Adrenal gland (tissue), 12 donors: ENCODE results near the gene ZNF747. TPM values are rescaled to one million over a fixed set of nuclear protein-coding genes. Genes with fewer than 3 reads are reported as not detected.

Experiments used
- DNase-seq, 7 donors: peaks; one replicate each; pipeline ENCODE4 v3.0.0-alpha.2; 2019 to 2020
- H3K27ac ChIP-seq, 5 donors: fragments of 200-600 bp; sonication (generic) in 4 of 5; 1 replicate in 3 of 5; 2 replicates in 2 of 5; pipeline versions ENCODE4 v1.5.1 to v1.8.0; 2016 to 2020; ENCODE audit warnings: mild to moderate bottlenecking in 1 of 5
- H3K27me3 ChIP-seq: fragments of 200-600 bp; 2 replicates; pipeline ENCODE4 v1.8.0; 2021
- H3K36me3 ChIP-seq, 2 donors: fragments of 200-600 bp; replicated peaks in 1 of 2; 1 replicate in 1 of 2; 2 replicates in 1 of 2; pipeline versions ENCODE4 v1.5.1 to v1.8.0; 2018 to 2022
- H3K4me1 ChIP-seq, 2 donors: fragments of 200-600 bp; replicated peaks in 1 of 2; 1 replicate in 1 of 2; 2 replicates in 1 of 2; pipeline versions ENCODE4 v1.5.1 to v1.8.0; 2018 to 2021
- H3K4me3 ChIP-seq, 4 donors: fragments of 200-600 bp; sonication (generic) in 3 of 4; one replicate each; pipeline ENCODE4 v1.5.1; 2016 to 2018
- H3K9me3 ChIP-seq, 3 donors: fragments of 200-600 bp; sonication (generic) in 1 of 3; replicated peaks in 1 of 3; 1 replicate in 2 of 3; 2 replicates in 1 of 3; pipeline versions ENCODE4 v1.5.1 to v1.8.0; 2016 to 2021
- POLR2A ChIP-seq, 2 donors: fragments of 450-650 bp; IDR thresholded peaks; one replicate each; pipeline ENCODE4 v1.6.1; 2017; ENCODE audit warnings: antibody characterized with exemption in 2 of 2, mild to moderate bottlenecking in 2 of 2, moderate library complexity in 1 of 2
- WGBS, 4 donors: extraction: QIAGEN DNeasy Blood & Tissue Kit in 2 of 4; methylation state at CpG; one replicate each; pipeline versions ENCODE4 v1.1.5 to v1.1.7; 2013 to 2017; 5-methylcytosine and 5-hydroxymethylcytosine counted together
- intact Hi-C, 2 donors: fragments of 100-400 bp; cut with DNase I; formaldehyde crosslinking; loops; one replicate each; pipeline versions ENCODE4 v1.14.1 to v1.15.0; 2022 to 2023
- polyA plus RNA-seq, 3 donors: library from polyadenylated mRNA; stranded (reverse); fragments of 200-250 nt in 2 of 3; fragments of 350-450 nt in 1 of 3; fragmentation: Illumina TruSeq in 1 of 3; extraction: RNeasy Lipid Tissue Mini Kit (QIAGEN cat#74804) in 1 of 3; gene quantifications; one replicate each; pipeline ENCODE4 v1.2.3, GENCODE V29; 2013 to 2014
- total RNA-seq, 9 donors: library from RNA; depleted of rRNA in 4 of 9; stranded (reverse); fragments of >200 nt in 4 of 9; fragments of 120-200 nt in 1 of 9; fragmentation: NEBNext Ultra II Directional in 1 of 9; extraction: Animal tissue kit (Norgen Biotek cat#: 25700) in 1 of 9; gene quantifications; one replicate each; pipeline versions ENCODE4 v1.1.0 to v1.2.4, GENCODE V29; 2013 to 2023
- TF ChIP-seq, protein P1 (sequence below), 6 experiments: fragments of 450-650 bp in 4 of 6; fragments of 200-600 bp in 2 of 6; sonication (generic) in 1 of 6; IDR thresholded peaks; 1 replicate in 5 of 6; 2 replicates in 1 of 6; pipeline versions ENCODE4 v1.5.1 to v1.8.0; 2016 to 2021; ENCODE audit warnings: antibody characterized with exemption in 6 of 6, mild to moderate bottlenecking in 2 of 6, moderate library complexity in 1 of 6
- donor health status: healthy with polysubstance abuse.
- donor health status: Bipolar disorder and iron deficiency.
- donor health status: DM: yes; HTN: yes; CAD: no.
- donor health status: DM: no; HTN: no; CAD: no.
- donor health status: DM: no; HTN: no; CAD: no.
- donor health status: DM: yes; HTN: yes; CAD: no.

Gene ZNF747
- total and polyA plus RNA-seq, 12 donors, result 7.7 to 19.9 (median 13.9) TPM

DNA sequence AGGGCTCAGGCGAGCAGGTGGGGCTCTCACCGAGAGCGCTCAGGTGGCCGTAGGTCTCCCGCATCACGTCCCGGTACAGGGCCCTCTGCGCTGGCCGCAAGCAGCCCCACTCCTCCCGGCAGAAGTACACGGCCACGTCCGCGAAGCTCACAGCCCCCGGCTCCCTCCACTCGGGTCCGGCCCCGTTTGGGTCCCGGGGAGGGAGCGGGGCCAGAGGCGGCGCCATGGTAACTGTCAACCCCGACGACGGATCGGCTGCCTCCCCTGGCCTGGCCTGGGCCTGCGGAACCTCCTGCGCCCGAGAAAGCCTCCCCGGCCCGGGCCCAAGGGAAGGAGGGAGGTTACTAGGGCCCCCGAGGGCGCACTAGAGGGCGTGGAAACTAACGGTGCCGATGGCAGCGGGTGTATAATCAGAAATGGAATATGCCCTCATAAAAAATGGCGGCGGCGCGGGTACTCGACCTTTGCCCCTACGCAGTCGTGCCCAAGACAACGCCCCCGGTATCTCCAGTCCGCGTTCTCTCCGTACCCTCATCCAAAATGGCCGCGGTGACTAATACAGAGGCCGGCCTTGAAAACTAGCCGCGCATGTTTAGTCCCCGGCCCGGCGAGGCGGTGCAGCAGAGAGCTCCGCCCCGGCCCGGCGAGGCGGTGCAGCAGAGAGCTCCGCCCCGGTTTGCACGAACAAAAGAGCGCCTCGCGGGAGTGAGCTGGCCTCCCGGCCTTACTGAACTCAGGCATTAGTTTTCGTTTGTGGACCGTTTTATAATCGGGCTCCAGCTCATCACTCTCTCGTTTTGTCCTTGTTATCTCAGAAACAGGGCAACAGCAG is 23.5 kb upstream of the ZNF747 start, which contains the start of gene ZNF764:
TSS of gene ZNF764 (minus strand) at position 418 of the 832 bp plus-strand sequence. CDS start at position 226, 192 bp downstream.
- H3K9me3 ChIP-seq, result no peaks in the 10 kb centered on the region
- peak; percentile 98 to 99 (median 99) for DNase-seq
- H3K27ac ChIP-seq, result peak within 1 kb of the TSS; percentile 93 to 97 (median 96)
- intact Hi-C loops, result no loop called here
- H3K4me3 ChIP-seq, result peak within 1 kb of the TSS; percentile 83 to 91 (median 88)
- H3K27me3 ChIP-seq, result no peaks in the 10 kb centered on the region
- peaks cover 14 to 20% of the 10 kb centered on the region in 2 donors for H3K4me1 ChIP-seq
- 0% methylated on average over 8 to 74 of the region's 74 CpGs for WGBS, 4 donors
- H3K36me3 ChIP-seq, result peaks cover 0 to 29% of the 10 kb centered on the region in 2 donors
- peak; percentile 37 to 70 for TF ChIP-seq POLR2A (IDR thresholded peaks at IDR 0.05)
- TF ChIP-seq, protein P1, sequence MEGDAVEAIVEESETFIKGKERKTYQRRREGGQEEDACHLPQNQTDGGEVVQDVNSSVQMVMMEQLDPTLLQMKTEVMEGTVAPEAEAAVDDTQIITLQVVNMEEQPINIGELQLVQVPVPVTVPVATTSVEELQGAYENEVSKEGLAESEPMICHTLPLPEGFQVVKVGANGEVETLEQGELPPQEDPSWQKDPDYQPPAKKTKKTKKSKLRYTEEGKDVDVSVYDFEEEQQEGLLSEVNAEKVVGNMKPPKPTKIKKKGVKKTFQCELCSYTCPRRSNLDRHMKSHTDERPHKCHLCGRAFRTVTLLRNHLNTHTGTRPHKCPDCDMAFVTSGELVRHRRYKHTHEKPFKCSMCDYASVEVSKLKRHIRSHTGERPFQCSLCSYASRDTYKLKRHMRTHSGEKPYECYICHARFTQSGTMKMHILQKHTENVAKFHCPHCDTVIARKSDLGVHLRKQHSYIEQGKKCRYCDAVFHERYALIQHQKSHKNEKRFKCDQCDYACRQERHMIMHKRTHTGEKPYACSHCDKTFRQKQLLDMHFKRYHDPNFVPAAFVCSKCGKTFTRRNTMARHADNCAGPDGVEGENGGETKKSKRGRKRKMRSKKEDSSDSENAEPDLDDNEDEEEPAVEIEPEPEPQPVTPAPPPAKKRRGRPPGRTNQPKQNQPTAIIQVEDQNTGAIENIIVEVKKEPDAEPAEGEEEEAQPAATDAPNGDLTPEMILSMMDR (IDR thresholded peaks at IDR 0.05), result peak in 2 of 6 experiments; percentile 1 to 4

- DNase-seq, result no peak
- intact Hi-C loops, result no loop called here
- Histone ChIP-seq H3K27ac (peak overlapping the region; percentile 93 to 97 (median 96)), H3K27me3 (no peaks in the 10 kb centered on the region), H3K36me3 (peaks cover 0 to 31% of the 10 kb centered on the region in 2 donors), H3K4me3 (peak overlapping the region; percentile 83 to 91 (median 88)), H3K4me1 (peaks cover 14 to 20% of the 10 kb centered on the region in 2 donors), H3K9me3 (no peaks in the 10 kb centered on the region)
- TF ChIP-seq, protein P1 (IDR thresholded peaks at IDR 0.05), result peak in 2 of 6 experiments; percentile 5 to 19
- TF ChIP-seq POLR2A (IDR thresholded peaks at IDR 0.05), result no peak
- 0 to 1% (median 1%) methylated on average over 9 to 17 of the region's 17 CpGs; no CpG with 5 or more reads in 1 of the 4 donors for WGBS, 4 donors
Measured at GRCh38 chr16:30557707-30557956, 23.0 kb upstream of the ZNF747 start.

- 53 to 84% (median 55%) methylated on average over 10 of the region's 10 CpGs for WGBS, 4 donors
- Histone ChIP-seq H3K4me1 (peaks cover 14 to 15% of the 10 kb centered on the region in 2 donors), H3K36me3 (peaks cover 0 to 31% of the 10 kb centered on the region in 2 donors), H3K27me3 (no peaks in the 10 kb centered on the region), H3K27ac (no peak overlapping the region), H3K4me3 (no peak overlapping the region), H3K9me3 (no peaks in the 10 kb centered on the region)
- intact Hi-C loops, result no loop called here
- TF ChIP-seq, protein P1 (IDR thresholded peaks at IDR 0.05), result no peak
- no peak for TF ChIP-seq POLR2A (IDR thresholded peaks at IDR 0.05)
- no peak for DNase-seq
Measured at GRCh38 chr16:30556125-30556473, 21.4 kb upstream of the ZNF747 start.

- DNase-seq, result no peak
- intact Hi-C loops, result no loop called here
- WGBS, 4 donors, result 93 to 96% (median 95%) methylated on average over 27 to 69 of the region's 69 CpGs
Measured at GRCh38 chr16:30555315-30556124, 20.9 kb upstream of the ZNF747 start.

More at GRCh38 chr16:30555315-30556124, 20.9 kb upstream of the ZNF747 start:
- TF ChIP-seq, protein P1 (IDR thresholded peaks at IDR 0.05), result no peak
- TF ChIP-seq POLR2A (IDR thresholded peaks at IDR 0.05), result no peak
- no peaks in the 10 kb centered on the region for H3K9me3 ChIP-seq
- peaks cover 13 to 14% of the 10 kb centered on the region in 2 donors for H3K4me1 ChIP-seq
- no peak overlapping the region for H3K27ac ChIP-seq
- no peaks in the 10 kb centered on the region for H3K27me3 ChIP-seq
- H3K4me3 ChIP-seq, result no peak overlapping the region
- peaks cover 0 to 31% of the 10 kb centered on the region in 2 donors for H3K36me3 ChIP-seq
